Measurements from ENCODE around the gene GABBR2.

The GABBR2 gene

GRCh38 chr9:98721643-98722042 lies 12.9 kb upstream of the GABBR2 start:
- FAIRE-seq, result no peak

GRCh38 chr9:98720402-98720801 lies 11.7 kb upstream of the GABBR2 start:
- FAIRE-seq, result no peak
- no peak for DNase-seq (ENCODE audit: low spot score)

More at GRCh38 chr9:98721643-98722042, 12.9 kb upstream of the GABBR2 start:
- no peak for DNase-seq (ENCODE audit: low spot score)

GRCh38 chr9:98719055-98719454 lies 10.3 kb upstream of the GABBR2 start:
- no peak for FAIRE-seq

GRCh38 chr9:98714833-98715232 lies 6.1 kb upstream of the GABBR2 start:
- no peak for DNase-seq (ENCODE audit: low spot score)
- no peak for FAIRE-seq

More at GRCh38 chr9:98719055-98719454, 10.3 kb upstream of the GABBR2 start:
- no peak for DNase-seq (ENCODE audit: low spot score)

- DNase-seq (ENCODE audit: low spot score) (no peak), FAIRE-seq (no peak)
These were observed 4.3 kb upstream of the GABBR2 start for GRCh38 chr9:98712987-98713386.

- no peak for DNase-seq (ENCODE audit: low spot score)
These were observed 1.5 kb upstream of the GABBR2 start for GRCh38 chr9:98709968-98710965.

GRCh38 chr9:98708103-98708932 lies 417 bp downstream of the GABBR2 start:
- DNase-seq (ENCODE audit: low spot score) (no peak), FAIRE-seq (no peak)

More at GRCh38 chr9:98709968-98710965, 1.5 kb upstream of the GABBR2 start:
- FAIRE-seq, result no peak

GRCh38 chr9:98707166-98708102 lies 1.3 kb downstream of the GABBR2 start:
- FAIRE-seq (no peak), DNase-seq (ENCODE audit: low spot score) (no peak)

GRCh38 chr9:98706651-98707165 lies 2.0 kb downstream of the GABBR2 start:
- DNase-seq (ENCODE audit: low spot score) (no peak), FAIRE-seq (no peak)

GRCh38 chr9:98702835-98703380 lies 5.8 kb downstream of the GABBR2 start:
- FAIRE-seq (no peak), DNase-seq (ENCODE audit: low spot score) (no peak)

GRCh38 chr9:98702340-98702739 lies 6.4 kb downstream of the GABBR2 start:
- DNase-seq (ENCODE audit: low spot score), result no peak
- no peak for FAIRE-seq

GRCh38 chr9:98701576-98701975 lies 7.2 kb downstream of the GABBR2 start:
- no peak for DNase-seq (ENCODE audit: low spot score)
- FAIRE-seq, result no peak

- DNase-seq (ENCODE audit: low spot score) (no peak), FAIRE-seq (no peak)
These were observed 7.9 kb downstream of the GABBR2 start for GRCh38 chr9:98700801-98701200.

- DNase-seq (ENCODE audit: low spot score), result no peak
- no peak for FAIRE-seq
These were observed 9.9 kb downstream of the GABBR2 start for GRCh38 chr9:98698856-98699255.

- DNase-seq (ENCODE audit: low spot score), result no peak
These were observed 13.8 kb downstream of the GABBR2 start for GRCh38 chr9:98694943-98695342.

GRCh38 chr9:98692392-98692791 lies 16.3 kb downstream of the GABBR2 start:
- DNase-seq (ENCODE audit: low spot score) (no peak), FAIRE-seq (no peak)

More at GRCh38 chr9:98694943-98695342, 13.8 kb downstream of the GABBR2 start:
- FAIRE-seq, result no peak

- DNase-seq (ENCODE audit: low spot score) (no peak), FAIRE-seq (no peak)
These were observed 16.8 kb downstream of the GABBR2 start for GRCh38 chr9:98691890-98692289.

- DNase-seq (ENCODE audit: low spot score) (no peak), FAIRE-seq (no peak)
These were observed 18.0 kb downstream of the GABBR2 start for GRCh38 chr9:98690686-98691085.

GRCh38 chr9:98688710-98689495 lies 19.8 kb downstream of the GABBR2 start:
- FAIRE-seq (no peak), DNase-seq (ENCODE audit: low spot score) (no peak)

Data from RCC 7860 (cell line).